ENCODE results near the gene CCL27.

Gene CCL27

DNA sequence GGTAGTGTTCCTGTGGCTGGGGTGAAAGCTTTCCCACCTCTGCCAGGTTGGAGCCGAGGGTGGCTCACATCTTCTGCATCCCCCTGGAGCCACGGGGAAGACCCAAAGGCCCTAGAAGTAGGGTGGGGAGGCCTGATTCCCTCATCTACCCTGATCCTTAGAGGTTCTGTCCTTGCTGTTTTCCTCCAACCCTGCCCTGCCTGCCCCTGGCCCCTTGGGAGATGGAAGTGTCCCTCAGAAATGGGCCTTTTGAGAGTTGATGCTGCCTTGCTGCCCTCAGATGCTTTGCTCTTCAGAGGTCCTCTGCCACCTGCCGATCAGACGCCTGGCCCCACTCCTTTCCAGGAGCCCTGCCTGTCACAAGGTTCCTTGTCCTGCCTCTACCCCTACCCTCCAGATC, 22.4 kb upstream of the CCL27 start:
- H3K4me3 ChIP-seq (ENCODE audit: low read depth, low read length): no peak overlapping the region
- TF ChIP-seq, protein P1, sequence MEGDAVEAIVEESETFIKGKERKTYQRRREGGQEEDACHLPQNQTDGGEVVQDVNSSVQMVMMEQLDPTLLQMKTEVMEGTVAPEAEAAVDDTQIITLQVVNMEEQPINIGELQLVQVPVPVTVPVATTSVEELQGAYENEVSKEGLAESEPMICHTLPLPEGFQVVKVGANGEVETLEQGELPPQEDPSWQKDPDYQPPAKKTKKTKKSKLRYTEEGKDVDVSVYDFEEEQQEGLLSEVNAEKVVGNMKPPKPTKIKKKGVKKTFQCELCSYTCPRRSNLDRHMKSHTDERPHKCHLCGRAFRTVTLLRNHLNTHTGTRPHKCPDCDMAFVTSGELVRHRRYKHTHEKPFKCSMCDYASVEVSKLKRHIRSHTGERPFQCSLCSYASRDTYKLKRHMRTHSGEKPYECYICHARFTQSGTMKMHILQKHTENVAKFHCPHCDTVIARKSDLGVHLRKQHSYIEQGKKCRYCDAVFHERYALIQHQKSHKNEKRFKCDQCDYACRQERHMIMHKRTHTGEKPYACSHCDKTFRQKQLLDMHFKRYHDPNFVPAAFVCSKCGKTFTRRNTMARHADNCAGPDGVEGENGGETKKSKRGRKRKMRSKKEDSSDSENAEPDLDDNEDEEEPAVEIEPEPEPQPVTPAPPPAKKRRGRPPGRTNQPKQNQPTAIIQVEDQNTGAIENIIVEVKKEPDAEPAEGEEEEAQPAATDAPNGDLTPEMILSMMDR (conservative IDR thresholded peaks at IDR 0.05; ENCODE audit: low read depth, low read length): no peak
- DNase-seq (ENCODE audit: low read depth): no peak

- TF ChIP-seq, protein P1 (conservative IDR thresholded peaks at IDR 0.05; ENCODE audit: low read depth, low read length): no peak
- no peak overlapping the region for H3K4me3 ChIP-seq (ENCODE audit: low read depth, low read length)
- no peak for DNase-seq (ENCODE audit: low read depth)
These were observed 21.7 kb upstream of the CCL27 start for GRCh38 chr9:34684145-34684544.

GRCh38 chr9:34675869-34676268, 13.4 kb upstream of the CCL27 start:
- TF ChIP-seq, protein P1 (conservative IDR thresholded peaks at IDR 0.05; ENCODE audit: low read depth, low read length): no peak
- DNase-seq (ENCODE audit: low read depth): no peak

GRCh38 chr9:34675048-34675714, 12.7 kb upstream of the CCL27 start:
- TF ChIP-seq, protein P1 (conservative IDR thresholded peaks at IDR 0.05; ENCODE audit: low read depth, low read length): peak; percentile 94
- DNase-seq (ENCODE audit: low read depth): peak; percentile 83
- H3K4me3 ChIP-seq (ENCODE audit: low read depth, low read length): no peak overlapping the region

More at GRCh38 chr9:34675869-34676268, 13.4 kb upstream of the CCL27 start:
- H3K4me3 ChIP-seq (ENCODE audit: low read depth, low read length): no peak overlapping the region

- TF ChIP-seq, protein P1 (conservative IDR thresholded peaks at IDR 0.05; ENCODE audit: low read depth, low read length): no peak
- no peak for DNase-seq (ENCODE audit: low read depth)
- no peak overlapping the region for H3K4me3 ChIP-seq (ENCODE audit: low read depth, low read length)
These were observed 12.0 kb upstream of the CCL27 start for GRCh38 chr9:34674440-34674839.

DNA sequence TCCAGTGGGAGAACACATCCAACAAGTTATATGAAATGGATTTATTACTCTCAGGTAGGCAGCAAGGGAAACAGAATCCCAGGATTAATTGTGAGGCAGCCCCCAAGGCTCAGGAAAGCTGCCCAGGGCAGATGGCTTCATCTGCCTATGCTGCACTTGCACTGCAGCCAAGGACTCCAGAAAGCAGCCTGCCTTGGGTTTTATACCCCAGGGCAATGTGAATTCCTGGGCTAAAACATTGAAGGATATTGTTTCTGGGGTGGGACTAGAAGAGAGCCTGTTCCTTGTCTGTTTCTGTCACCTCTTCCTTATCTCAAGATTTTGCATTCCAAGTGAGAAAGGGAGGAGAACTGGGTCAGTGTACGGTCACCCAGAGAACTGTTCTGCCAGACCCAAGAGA, 8.8 kb upstream of the CCL27 start:
- no peak overlapping the region for H3K4me3 ChIP-seq (ENCODE audit: low read depth, low read length)
- TF ChIP-seq, protein P1 (conservative IDR thresholded peaks at IDR 0.05; ENCODE audit: low read depth, low read length): no peak
- DNase-seq (ENCODE audit: low read depth): no peak

All from choroid plexus epithelial cell (primary cell).